ENCODE data around the gene RIC1.
"Not testable (repeated sequence)": the region's sequence is repeated elsewhere in the genome, so short reads cannot be mapped to it uniquely, and the experiment has no call there.

RIC1 gene

DNA sequence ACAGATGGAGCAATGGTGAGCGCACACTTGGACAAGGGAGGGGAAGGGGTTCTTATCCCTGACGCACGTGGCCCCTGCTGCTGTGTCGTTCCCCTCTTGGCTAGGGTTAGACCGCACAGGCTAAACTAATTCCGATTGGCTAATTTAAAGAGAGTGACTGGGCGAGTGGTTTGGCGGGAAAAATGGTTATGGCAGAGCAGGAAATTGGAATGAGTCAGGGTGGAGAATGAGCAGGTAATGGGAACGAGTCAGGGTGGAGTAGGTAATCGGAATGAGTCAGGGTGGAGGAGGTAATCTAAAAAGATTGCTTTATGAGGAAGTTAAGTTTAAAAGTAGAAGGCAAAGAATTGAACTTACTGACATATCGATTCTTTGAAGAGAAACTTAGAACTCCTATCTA is 46.1 kb downstream of the RIC1 start:
- not testable (repeated sequence) for DNase-seq

DNA sequence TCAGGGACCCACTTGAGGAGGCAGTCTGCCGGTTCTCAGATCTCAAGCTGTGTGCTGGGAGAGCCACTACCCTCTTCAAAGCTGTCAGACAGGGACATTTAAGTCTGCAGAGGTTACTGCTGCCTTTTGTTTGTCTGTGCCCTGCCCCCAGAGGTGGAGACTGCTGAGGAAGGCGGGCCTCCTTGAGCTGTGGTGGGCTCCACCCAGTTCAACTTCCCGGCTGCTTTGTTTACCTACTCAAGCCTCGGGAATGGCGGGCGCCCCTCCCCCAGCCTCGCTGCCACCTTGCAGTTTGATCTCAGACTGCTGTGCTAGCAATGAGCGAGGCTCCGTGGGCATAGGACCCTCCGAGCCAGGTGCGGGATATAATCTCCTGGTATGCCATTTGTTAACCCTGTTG is 54.7 kb downstream of the RIC1 start:
- not testable (repeated sequence) for DNase-seq

DNA sequence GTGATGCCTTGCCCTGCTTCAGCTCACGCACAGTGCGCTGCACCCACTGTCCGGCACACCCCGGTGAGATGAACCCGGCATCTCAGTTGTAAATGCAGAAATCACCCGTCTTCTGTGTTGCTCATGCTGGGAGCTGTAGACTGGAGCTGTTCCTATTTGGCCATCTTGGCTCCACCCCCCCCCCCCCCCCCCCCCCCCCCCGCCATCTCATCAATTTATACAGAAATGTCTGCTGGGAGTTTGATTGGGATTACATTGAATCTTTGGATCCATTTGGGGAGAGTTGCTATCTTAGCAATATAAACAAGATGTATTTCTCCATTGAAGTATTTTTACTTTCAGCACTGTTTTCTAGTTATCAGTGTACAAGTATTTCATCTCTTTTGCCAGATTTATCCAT is 55.2 kb downstream of the RIC1 start:
- no peak for DNase-seq

DNA sequence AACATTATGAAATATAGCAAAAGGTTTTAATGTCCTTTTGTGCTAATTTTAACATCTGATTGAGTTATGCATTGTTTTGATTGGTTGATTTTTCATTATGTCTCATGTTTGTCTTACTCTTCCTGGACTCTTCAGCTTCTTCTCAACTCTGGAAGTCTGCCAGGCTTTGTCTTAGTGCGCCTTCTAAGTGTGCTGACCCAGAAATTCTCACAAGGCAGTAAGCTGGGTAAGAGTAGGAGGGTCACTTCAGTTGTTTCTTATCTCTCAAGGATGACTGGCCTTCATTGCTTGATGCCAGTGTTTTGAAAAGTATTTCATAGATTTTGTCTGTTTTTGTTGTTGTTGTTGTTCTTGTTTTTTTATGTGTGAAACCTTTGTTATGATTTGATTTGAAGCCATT is 59.2 kb downstream of the RIC1 start:
- no peak for DNase-seq

DNA sequence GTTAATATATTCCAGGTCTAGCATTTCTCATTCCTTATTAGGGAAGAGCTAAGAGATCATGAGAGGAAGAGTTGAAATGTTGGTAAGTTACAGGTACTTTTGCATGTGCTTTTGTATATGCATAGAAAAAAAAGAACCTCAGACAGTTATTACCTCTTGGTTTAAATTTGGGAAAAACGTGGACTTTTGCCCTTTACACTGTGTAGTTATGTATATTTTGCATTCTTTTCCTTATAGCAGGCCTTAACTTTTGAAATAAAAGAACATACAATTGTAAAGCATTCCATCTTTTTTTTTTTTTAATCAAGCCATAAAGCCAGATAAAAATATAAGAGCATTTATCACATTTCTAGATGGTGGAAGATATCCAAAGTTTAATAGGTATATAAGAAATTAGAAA is 61.4 kb downstream of the RIC1 start:
- DNase-seq = no peak

DNA sequence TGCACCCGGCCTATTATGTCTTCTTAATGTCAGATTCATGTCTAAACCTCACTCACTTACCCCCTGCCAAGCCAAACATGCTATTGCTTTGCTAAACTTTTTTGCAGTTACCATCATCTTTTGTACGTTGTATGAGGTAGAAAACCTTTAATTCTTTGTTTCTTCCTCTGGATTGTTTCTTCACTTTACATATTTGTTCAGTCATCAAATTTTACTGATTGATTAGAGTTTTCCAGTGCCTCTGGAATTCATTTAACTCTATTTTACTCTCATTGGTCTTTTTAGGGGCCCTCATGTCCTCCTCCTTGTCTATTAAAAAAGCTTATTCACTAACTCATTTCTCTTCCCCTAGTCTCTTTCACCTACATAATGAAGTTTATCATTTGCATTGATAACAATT is 67.0 kb downstream of the RIC1 start:
- no peak for DNase-seq

DNA sequence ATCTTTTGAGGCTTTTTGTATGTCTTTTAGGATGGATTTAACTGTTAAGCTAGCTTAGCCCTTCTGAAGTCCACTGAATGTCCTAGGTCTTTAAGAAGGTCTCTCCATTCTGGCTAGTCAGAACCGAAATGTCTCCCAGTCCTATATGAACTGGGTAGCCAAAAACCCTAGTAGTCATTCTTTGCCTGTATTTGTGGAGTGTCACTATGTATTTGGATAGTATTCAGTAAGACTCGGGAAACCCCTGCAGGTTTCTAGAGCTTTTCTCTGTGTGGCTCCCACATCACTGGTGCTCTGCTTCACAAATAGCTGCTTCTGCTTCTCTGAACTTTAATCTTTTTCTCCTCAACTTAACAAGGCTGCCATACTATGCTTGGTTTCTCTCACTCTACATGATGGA is 68.0 kb downstream of the RIC1 start:
- no peak for DNase-seq

DNA sequence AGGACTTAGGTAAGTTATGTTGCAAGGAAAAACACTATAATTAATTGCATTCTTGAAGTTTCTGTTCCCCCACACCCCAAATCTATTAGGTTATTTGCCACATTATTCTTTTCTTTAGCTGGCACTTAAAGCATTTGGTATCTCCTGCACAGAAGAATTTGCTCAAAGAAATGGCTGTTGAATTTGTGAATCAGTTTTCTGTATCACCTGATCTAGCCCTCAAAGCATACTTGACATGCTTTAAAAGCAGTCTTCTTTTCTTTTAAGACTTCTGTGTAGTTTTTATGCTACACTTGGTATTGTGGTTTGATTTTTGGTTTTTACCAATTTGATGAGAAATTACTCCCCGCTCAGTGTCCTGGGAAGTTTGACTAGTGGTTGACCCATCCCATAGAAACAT is 69.1 kb downstream of the RIC1 start:
- no peak for DNase-seq

DNA sequence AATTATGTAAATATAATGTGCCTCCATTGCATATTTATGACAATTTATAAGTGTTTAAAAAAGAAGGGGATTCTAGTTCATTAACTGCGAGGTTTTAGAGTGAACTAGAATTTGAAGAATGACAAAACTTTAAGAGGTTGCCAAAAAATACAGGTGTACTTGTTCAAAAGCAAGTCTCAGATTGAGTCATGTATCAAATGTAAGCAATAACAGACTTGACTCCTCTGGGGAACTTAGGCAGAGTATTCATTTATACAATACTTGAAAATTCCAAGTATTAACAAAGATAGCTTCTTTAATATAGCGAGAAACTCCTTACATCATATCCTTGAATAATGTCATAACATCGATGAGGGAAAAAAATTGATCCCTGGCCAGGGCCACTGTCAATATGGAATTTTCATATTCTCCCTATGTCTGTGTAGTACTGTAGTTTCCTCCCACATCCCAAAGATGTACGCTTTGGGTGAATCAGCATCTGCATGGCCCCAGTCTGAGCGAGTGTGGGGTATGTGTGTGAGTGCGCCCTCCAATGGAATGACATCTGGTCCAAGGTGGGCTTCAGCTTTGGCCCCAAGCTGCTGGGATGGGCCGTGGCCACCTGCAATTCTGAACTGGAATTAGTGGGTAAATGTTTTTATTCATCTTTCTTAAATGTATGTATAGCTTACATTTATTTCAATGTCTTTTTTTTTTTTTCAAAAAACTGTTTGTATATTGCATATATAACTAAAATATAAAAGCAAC is 70.1 kb downstream of the RIC1 start:
- DNase-seq = no peak

DNA sequence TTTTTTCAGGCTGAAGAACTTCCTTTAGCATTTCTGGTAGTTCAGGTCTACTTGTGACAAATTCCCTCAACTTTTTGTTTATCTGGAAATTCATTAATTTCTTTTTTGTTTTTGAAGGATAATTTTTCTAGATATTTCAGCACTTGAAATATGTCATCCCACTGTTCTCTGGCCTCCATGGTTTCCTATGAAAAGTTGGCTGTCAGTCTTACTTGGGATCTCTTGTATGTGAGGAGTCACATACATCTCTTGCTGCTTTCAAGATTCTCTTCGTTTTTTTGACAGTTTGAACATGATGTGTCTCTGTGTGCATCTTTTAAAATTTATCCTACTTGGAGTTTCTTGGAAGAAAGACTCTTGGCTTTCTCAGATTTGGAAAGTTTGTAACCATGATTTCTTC is 79.5 kb downstream of the RIC1 start:
- DNase-seq = no peak

DNA sequence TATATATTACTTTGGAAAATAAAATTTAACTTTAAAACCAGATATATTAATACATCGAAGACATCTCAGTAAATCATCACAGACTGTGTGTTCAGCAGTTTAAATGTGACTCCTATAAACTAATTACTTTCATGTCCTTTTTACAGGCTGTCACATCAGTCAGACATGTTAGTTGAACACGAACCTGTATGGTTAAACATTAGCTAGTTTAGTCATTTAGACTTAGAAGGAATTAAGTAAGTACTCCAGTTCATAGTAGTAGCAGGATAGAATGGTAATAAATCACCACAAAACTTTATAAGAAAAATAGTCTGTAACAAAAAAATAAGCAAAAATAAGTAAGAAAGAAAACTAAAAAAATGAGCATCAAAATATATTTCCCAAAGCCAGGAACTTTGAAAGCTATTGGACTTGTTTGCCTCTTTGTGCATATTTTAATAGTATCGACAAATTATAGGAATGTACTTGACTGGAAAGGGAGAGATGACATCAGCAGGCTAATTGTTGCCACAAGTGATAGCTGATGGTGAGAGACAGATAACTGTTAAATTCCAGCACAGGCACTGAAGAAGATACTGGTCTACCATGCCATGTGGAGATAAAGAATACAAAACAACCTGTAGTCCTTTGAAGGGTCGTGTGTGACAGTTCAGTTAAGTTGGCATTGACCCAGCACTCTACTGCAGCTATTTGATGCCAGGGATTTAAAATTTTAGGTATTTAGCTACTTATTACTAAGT is 83.9 kb downstream of the RIC1 start:
- DNase-seq = no peak

DNA sequence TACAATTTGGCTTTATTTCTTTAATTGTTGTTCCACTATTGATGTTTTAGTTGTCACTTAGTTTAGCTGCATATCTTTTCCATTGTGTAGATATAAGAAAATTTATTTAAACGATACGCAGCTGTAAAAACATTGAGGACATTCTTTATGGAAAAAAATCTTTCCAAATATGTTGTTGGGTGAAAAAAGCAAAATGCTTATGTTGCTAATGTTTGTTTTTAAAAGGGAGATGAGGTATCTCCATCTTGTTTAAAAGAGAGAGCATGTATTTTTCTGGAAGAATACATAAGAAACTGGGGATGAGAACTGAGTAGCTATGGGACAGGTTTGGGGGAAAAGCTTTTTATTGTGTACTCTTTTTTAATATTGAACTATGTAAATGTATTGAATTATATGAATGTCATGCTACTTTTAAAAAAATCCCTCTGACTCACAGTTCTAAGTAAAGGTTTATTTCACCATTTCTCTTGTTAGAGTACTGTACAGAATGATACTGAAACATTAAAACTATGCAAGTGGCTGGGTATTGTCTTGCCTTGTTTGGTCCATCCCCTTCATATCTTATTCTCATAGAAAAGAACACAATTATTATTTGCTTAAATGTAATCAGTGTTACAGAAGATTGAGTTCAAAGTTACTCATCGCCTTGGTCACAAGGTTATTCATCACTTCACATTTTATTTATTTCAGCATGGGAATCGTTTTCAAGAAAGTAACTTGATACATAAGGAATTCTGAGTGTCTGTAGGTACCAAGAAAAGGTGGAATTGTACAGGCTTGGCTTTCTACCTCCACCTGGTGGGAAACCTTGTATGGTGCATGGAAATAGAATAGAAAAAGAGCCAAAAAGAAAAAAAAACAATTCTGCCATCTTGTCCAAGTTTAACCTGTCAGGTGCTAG is 85.8 kb downstream of the RIC1 start:
- DNase-seq = no peak

DNA sequence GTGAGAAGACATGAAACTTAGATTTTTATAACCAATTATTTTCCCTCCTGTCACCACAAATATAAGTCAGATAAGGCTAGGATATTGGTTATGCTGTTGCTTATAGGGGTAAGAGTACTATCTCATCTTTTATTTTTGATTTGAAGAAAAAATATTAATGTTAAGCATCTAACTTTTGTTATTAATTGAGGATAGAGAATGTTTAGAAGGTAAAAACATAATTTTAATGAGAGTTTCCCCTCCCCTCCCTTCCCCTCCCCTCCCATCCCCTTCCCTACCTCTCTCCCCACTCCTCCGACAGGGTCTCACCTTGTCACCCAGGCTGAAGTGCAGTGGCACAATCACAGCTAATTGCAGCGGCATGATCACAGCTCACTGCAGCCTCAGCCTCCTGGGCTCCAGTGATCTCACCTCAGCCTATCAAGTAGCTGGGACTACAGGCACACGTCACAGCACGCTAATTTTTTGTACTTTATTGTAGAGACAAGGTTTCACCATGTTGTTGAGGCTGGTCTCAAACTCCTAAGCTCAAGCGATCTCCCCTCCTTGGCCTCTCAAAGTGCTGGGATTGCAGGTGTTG is 86.7 kb downstream of the RIC1 start:
- DNase-seq = no peak

DNA sequence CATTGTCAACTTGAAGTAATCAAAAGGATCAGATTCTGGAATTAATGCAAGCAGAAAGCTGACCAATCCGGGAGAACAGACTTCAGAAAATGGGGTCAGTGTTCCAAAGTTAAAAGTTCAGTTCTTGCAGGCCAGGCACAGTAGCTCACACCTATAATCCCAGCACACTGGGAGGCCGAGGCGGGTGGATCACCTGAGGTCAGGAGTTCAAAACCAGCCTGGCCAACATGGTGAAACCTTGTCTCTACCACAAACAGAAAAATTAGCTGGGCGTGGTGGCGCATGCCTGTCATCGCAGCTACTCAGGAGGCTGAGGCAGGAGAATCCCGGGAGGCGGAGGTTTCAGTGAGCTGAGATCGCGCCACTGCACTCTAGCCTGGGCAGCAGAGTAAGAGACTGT is 88.5 kb downstream of the RIC1 start:
- not testable (repeated sequence) for DNase-seq

DNA sequence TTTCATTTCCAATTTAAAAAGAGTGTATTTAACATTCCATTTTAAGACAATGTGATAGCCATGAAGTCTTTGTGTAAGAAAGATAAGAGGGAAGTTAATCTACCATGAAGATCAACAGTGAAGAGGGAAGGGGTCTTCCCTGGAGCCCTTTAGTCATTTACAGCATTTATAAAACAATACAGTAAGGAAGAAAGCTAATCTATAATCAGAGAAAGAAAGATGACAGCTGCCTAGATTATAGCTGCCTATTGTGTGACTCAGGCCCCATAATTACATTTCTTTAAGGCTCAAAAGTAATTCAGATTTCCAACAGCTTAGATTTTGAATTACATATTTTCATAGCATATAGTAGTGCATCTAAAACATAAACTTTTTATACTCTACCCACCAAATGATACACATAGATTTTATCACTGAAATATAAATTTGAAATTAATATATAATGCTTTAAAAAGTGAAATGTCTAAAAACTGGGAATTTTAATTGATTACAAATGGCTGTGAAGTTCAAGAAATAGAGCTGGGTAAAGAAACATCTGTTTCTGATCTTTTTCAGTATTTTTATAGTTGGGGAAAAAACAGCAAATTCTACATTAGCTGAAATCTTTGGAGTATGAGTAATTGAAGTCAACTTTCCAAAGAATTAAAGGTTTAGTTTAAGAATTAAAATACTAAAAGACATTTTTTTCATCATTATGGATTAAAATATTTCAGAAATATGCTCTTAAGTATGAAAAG is 89.6 kb downstream of the RIC1 start:
- DNase-seq = no peak

DNA sequence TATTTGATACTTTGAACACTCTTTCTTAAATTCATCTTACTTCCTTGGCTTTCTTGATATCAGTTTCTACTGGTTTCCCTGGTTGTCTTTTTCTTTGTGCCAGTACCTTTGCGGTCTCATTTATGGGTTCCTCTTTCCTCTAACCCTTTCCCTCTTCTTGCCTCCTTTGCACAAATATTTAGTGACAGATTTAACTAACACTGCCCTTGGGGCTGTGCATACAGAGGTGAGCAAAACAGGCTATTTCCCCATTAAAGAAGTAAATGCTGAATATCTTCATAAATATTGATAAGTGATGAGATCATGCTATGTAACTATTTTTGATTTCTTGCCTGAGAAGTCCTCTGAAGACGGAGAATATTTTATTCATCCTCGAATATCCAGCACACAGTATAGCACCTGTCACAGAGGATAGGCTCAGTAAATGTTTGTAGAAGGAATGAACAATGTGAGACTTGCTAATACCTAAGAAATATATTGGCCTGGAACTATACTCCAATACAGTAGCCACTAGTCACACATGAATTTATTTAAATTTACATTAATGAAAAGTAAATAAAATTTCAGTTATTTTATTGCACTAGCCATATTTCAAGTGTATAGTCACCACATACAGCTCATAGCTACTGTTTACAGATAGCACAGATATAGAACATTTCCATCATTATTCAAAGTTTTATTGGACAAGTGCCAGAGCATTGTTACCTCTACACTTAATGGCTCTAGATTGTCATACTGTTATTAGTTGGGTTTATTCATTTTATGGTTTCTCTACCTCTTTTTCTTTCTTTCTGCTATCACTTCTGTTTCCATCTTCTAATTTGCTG is 90.4 kb downstream of the RIC1 start:
- DNase-seq = no peak

DNA sequence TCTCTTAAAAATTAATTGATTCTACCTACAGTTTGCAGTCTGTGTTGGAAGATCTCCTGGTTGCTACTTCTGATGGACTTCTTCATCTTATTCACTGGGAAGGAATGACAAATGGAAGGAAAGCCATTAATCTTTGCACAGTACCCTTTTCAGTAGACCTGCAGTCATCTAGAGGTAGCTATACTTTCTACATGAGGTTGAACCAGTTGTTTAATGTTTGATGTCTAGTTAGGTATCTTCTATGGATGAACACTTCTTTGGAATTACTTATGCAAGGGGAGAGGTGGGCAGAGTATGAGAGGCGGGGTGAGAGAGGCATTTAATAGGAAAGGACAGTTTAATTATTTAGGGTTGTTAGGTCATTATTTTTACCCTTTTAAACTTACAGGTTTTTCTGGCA is 91.2 kb downstream of the RIC1 start:
- no peak for DNase-seq

DNA sequence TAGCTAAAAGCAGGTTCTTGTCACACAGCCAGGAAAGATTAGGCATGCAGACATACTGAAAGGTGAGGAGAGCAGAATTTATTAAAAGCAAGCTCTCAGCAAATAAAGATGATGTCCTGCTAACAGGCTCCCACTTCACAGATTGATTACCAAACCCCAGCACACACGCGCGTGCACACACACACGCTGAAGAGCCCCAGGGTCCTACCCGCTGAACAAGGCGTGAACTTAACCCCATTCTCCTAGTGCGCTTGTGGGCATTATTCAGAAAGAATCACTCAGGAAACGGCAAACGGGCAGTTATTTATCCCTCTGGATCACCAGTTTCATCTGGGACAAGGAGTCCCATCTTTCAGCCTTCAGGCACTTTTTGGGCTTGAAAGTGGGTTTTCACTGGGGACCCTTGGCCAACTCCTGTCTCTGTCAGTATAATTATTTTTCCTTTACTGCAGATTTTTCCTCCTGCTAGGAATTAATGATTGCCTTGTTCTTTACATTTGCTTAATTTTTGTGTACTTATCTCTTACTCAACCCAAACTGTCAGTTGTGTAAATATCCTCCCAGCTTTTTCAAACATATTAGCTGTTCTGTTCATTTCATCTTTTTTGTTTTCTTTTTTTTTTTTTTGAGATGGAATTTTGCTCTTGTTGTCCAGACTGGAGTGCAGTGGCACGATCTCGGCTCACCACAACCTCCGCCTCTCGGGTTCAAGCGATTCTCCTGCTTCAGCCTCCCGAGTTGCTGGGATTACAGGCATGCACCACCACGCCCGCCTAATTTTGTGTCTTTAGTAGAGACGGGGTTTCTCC is 92.6 kb downstream of the RIC1 start:
- DNase-seq = no peak

DNA sequence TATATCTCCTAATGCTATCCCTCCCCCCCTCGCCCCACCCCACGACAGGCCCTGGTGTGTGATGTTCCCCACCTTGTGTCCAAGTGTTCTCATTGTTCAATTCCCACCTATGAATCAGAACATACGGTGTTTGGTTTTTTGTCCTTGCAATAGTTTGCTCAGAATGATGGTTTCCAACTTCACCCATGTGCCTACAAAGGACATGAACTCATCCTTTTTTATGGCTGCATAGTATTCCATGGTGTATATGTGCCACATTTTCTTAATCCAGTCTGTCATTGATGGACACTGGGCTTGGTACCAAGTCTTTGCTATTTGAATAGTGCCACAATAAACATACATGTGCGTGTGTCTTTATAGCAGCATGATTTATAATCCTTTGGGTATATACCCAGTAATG is 93.8 kb downstream of the RIC1 start:
- not testable (repeated sequence) for DNase-seq

DNA sequence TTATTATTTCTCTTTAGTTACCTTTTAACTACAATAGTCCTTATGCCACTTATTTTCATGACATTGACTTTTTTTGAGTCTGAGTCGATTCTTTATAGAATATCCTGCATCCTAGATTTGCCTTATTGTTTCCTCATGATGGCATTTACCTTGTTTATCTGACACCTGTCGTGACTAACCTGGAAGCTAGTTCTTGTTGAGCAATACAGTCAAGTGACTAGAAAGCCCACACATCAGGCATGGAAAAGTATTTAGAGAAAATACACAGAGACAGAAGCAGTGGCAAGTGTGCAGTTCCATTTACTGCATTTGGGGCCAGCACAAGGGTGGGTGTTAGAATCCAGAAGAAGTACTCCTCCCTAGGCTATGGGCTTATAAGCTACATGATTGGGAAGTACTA is 106.2 kb downstream of the RIC1 start:
- DNase-seq = no peak

Data from stimulated activated CD4-positive, alpha-beta T cell treated with anti-CD3 and anti-CD28 coated beads, Interleukin-4, amount 100 ng/mL, for 1 hour (primary cell).